Epithelial cell of esophagus (primary cell): Measurements from ENCODE around the gene SARDH.

Source experiments
- DNase-seq: peaks from one replicate; pipeline ENCODE4 v3.0.0; 2010; ENCODE audit warnings: low read depth
- H3K4me3 ChIP-seq: 2 replicates; pipeline ENCODE4 v1.5.1; 2011; ENCODE audit warnings: mild to moderate bottlenecking, low read length, control low read depth
- TF ChIP-seq, protein P1 (sequence below): IDR thresholded peaks from 2 replicates; pipeline ENCODE4 v1.5.1; 2011; ENCODE audit warnings: low read depth, mild to moderate bottlenecking, low read length, control low read depth, inconsistent platforms; ENCODE audit not compliant: insufficient read depth; ENCODE audit errors: missing control alignments

SARDH gene

DNA sequence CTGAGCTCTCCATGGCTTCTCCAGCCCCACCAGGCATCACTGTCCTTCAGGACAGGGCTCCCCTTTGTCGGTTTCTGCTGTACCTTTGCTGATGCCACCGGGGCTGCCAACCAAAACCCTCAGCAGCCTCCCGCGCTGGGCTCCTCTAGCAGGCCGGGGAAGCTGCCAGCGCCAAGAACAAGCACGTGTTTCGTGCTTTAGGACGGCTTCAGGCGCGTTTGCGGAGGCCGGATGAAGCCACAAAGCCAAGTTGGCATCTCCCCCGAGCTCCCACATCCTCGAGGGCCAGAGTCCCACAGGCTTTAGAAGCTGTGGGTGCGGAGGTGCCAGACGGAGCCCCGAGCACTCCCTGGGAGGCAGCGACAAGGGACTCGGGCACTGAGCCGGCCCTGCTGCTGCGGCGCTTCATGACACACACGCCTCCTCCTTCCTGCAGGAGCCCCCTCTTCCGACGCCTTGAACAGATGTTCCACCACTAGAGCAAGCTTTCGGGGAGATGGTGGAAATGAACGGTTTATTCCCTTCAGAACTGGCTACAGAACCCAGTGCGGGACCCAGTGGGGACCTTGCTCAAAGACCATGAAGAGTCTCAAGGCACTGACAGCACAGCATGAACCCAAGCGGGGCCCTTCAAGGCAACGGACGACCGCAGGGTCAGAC lies 36.7 kb downstream of the SARDH start:
- H3K4me3 ChIP-seq: no peak overlapping the region
- DNase-seq: no peak
- TF ChIP-seq, protein P1, sequence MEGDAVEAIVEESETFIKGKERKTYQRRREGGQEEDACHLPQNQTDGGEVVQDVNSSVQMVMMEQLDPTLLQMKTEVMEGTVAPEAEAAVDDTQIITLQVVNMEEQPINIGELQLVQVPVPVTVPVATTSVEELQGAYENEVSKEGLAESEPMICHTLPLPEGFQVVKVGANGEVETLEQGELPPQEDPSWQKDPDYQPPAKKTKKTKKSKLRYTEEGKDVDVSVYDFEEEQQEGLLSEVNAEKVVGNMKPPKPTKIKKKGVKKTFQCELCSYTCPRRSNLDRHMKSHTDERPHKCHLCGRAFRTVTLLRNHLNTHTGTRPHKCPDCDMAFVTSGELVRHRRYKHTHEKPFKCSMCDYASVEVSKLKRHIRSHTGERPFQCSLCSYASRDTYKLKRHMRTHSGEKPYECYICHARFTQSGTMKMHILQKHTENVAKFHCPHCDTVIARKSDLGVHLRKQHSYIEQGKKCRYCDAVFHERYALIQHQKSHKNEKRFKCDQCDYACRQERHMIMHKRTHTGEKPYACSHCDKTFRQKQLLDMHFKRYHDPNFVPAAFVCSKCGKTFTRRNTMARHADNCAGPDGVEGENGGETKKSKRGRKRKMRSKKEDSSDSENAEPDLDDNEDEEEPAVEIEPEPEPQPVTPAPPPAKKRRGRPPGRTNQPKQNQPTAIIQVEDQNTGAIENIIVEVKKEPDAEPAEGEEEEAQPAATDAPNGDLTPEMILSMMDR: no peak

DNA sequence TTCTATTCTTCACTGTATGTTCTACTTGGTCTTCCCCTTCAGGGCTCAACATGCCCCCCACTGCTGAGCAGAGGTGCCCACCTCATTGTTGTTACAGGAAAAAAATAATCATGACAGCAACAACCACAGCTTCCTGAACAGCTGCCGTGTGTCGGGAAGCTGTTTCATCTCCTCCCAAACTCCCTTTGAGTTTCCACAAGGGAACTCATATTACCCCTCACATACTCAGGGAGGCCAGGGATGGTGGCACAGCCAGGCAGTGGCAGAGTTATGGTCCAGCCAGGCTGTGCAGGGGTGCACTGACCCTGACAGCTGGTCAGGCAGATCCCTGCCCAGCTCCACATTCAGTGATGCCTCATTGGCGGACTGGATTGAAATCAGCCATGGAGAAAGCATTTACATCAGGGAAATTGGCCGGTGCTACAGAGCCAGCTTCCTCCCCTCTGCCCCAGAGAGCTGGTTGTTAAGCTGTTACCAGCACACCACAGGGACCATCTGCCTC lies 37.3 kb downstream of the SARDH start:
- DNase-seq: no peak
- no peak overlapping the region for H3K4me3 ChIP-seq
- TF ChIP-seq, protein P1: no peak

DNA sequence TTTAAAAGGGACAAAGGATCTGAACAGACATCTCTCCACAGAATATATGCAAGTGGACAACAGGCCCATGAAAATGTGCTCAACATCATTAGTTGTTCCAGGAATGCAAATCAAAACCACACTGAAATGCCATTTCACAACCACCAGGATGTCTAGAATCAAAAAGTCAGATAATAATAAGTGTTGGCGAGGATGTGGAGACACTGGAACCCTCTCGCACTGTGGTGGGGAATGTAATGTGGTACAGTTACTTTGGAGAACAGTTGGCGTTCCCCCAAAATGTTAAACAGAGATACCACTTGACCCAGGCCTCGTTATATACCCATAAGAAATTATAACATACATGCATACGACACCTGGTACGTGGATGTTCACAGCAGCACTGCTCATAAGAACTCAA lies 38.6 kb downstream of the SARDH start:
- H3K4me3 ChIP-seq: no peak overlapping the region
- DNase-seq: no peak
- TF ChIP-seq, protein P1: no peak

DNA sequence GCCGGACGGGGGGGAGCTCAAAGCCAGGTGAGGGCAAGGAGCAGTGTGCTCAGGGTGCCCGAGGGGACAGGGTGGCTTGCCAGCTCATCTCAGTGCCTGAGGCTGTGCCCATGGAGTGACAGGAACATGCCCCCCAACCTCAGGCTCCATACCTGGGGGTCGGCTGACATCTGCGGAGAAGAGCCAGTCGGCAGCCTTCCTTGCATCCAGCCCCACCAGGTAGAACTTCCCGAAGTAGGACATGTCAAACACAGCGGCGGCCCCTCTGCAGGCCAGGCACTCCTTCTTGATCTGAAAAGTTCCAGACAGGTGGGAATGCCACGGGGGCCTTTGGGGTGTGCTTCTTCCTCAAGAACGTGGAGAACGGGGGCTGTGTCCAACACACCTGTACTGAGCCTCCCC lies 42.1 kb downstream of the SARDH start:
- no peak overlapping the region for H3K4me3 ChIP-seq
- DNase-seq: no peak
- TF ChIP-seq, protein P1: no peak

DNA sequence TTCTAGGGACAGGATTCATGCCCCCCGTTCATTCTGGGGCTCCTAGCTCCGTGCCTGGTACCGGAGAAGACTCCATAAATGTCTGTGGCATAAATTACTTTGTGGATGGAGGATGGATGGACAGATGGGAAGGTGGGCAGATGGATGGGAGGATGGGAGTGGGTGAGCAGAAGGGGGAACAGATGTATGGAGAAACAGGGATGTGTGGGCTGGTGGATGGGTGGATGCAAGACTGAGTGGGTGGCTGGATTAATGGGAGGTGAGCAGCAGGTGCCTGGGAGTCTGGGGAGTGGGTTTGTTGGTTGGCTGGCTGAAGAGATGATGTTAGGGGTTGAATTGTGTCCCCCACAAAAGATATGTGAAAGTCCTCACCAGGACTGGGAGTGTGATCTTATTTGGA lies 43.5 kb downstream of the SARDH start:
- no peak for DNase-seq
- H3K4me3 ChIP-seq: no peak overlapping the region
- TF ChIP-seq, protein P1: no peak

DNA sequence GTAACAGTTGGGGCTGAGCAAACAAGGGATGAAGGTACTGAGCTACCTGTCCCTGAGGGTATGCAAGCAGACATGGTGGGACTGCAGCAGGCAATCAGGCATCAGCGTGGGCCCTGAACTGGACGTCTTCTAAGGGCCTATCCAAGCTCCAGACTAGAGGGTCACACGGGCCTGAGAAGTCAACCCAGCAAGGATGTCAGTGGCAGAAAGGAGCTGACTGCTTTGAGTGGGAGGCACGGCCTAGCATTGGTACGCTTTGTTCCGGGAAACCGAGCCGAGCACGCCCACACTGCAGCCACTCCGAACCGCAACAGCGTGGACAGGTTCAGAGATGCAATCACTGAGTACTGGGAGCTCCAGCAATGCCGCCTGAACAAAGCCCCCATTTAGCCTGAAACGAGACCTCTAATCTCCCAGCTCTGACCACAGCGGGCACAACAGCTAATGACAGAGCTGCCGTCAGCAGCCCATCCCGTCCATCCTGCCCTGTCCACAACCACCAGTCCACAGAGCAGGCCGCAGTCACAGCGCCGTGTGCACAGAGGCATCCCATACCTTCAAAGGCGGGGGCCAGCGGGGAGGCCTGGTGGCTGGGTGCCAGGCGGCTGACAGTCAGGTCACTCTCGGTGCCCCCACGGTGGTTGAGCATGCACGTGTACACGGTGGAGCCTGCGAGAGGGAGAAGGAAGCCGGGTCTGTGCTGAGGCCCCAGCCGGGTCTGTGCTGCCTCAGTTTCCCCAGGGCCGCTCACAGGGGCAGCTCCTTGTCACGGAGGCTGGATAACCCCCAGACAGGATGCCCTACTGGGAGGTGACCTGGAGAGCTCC lies 44.2 kb downstream of the SARDH start:
- TF ChIP-seq, protein P1: no peak
- H3K4me3 ChIP-seq: no peak overlapping the region
- no peak for DNase-seq
